Mucosa of stomach (tissue), 1 donor: ENCODE measurements around the gene FOXD2.

Experiments used
- H3K27me3 ChIP-seq: one replicate; pipeline ENCODE4 v1.7.0; 2013; ENCODE audit warnings: mild to moderate bottlenecking, low read length; ENCODE audit not compliant: control insufficient read depth, insufficient read depth
- H3K36me3 ChIP-seq: one replicate; pipeline ENCODE4 v1.7.0; 2013; ENCODE audit warnings: low read length; ENCODE audit not compliant: control insufficient read depth, insufficient read depth
- H3K4me1 ChIP-seq: one replicate; pipeline ENCODE4 v1.7.0; 2013; ENCODE audit warnings: mild to moderate bottlenecking, low read length; ENCODE audit not compliant: control insufficient read depth, insufficient read depth
- H3K4me3 ChIP-seq: one replicate; pipeline ENCODE4 v1.7.0; 2013; ENCODE audit warnings: low read length
- H3K9ac ChIP-seq: one replicate; pipeline ENCODE4 v1.7.0; 2013; ENCODE audit warnings: mild to moderate bottlenecking, low read length, moderate library complexity
- H3K9me3 ChIP-seq: one replicate; pipeline ENCODE4 v1.7.0; 2013; ENCODE audit warnings: mild to moderate bottlenecking, low read length, moderate library complexity; ENCODE audit not compliant: control insufficient read depth
- donor health status: Pancreatic carcinoma.

FOXD2 gene

GRCh38 chr1:47437447-47438164 is at the start of gene FOXD2:
TSS of gene FOXD2 (plus strand) at chr1:47438044. CDS start at chr1:47438136, 92 bp downstream.
- no peaks in the 10 kb centered on the region for H3K9me3 ChIP-seq
- peak within 1 kb of the TSS; percentile 46 for H3K4me3 ChIP-seq
- peaks cover 89% of the 10 kb centered on the region for H3K27me3 ChIP-seq
- H3K4me1 ChIP-seq = peaks cover 28% of the 10 kb centered on the region
- no peaks in the 10 kb centered on the region for H3K36me3 ChIP-seq
- peak within 1 kb of the TSS; percentile 65 for H3K9ac ChIP-seq

GRCh38 chr1:47388891-47389238 is 49.0 kb upstream of the FOXD2 start:
- H3K9ac ChIP-seq = no peak overlapping the region
- no peaks in the 10 kb centered on the region for H3K4me1 ChIP-seq
- no peak overlapping the region for H3K4me3 ChIP-seq
- H3K36me3 ChIP-seq = no peaks in the 10 kb centered on the region
- peaks cover 7% of the 10 kb centered on the region for H3K27me3 ChIP-seq
- no peaks in the 10 kb centered on the region for H3K9me3 ChIP-seq

DNA sequence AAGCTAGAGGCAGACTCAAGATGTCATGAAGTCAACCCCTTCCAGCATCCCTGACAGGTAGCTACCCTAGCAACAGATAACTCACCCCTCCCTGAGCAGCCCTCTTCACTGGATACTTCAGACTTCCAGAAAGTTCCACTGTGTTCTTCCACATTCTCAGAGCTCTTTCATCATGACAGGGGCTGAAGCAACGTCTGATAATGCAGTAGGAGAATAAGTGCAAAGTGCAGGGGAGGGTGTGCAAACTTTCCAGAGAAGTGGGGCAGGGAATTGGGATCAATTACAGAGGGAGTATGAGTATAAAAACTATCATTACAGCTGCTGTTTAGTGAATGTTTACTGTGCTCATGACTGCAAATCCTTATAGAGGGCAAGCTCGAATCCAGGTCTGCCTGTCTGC is 48.1 kb upstream of the FOXD2 start:
- Histone ChIP-seq H3K36me3 (no peaks in the 10 kb centered on the region), H3K4me3 (no peak overlapping the region), H3K9me3 (no peaks in the 10 kb centered on the region), H3K4me1 (no peaks in the 10 kb centered on the region), H3K27me3 (peaks cover 13% of the 10 kb centered on the region), H3K9ac (no peak overlapping the region)

DNA sequence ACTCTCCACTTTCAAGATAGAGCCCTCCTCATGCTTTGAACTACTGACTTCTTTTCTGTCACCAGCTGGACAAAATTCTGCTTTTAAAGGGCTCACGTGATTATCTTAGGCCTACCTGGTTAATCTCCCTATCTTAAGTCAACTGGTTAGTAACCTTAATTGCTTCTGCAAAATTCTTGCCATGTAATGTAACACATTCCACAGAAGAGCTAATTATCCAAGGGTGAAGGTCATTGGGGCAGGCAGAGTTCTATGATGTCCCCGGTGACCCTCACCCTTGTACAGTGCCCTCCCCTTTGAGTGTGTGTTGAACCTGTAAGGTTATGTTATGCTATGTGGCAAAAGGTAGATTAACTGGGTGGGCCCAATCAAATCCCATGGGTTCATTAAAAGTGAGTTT is 47.0 kb upstream of the FOXD2 start:
- Histone ChIP-seq H3K4me1 (no peaks in the 10 kb centered on the region), H3K9me3 (no peaks in the 10 kb centered on the region), H3K9ac (no peak overlapping the region), H3K36me3 (no peaks in the 10 kb centered on the region), H3K27me3 (peaks cover 13% of the 10 kb centered on the region), H3K4me3 (no peak overlapping the region)

DNA sequence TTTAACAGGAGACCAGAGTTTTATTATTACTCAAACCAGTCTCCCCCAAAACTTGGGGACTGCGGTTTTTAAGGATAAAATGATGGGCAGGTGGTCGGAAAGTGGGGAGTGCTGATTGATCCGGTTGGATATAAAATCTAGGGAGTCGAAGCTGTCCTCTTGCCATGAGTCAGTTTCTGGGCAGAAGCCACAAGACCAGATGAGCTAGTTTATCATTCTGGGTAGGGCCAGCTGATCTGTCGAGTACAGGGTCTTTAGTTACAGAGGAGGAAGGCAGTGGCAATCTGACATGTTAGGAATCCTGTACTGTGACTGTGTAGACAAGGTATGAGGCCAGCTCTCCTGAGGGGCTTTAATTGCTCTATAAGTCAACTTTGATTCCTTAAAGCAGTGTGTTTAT is 44.7 kb upstream of the FOXD2 start:
- H3K9me3 ChIP-seq = no peaks in the 10 kb centered on the region
- H3K36me3 ChIP-seq = no peaks in the 10 kb centered on the region
- H3K9ac ChIP-seq = no peak overlapping the region
- no peaks in the 10 kb centered on the region for H3K4me1 ChIP-seq
- no peak overlapping the region for H3K4me3 ChIP-seq
- peaks cover 18% of the 10 kb centered on the region for H3K27me3 ChIP-seq

DNA sequence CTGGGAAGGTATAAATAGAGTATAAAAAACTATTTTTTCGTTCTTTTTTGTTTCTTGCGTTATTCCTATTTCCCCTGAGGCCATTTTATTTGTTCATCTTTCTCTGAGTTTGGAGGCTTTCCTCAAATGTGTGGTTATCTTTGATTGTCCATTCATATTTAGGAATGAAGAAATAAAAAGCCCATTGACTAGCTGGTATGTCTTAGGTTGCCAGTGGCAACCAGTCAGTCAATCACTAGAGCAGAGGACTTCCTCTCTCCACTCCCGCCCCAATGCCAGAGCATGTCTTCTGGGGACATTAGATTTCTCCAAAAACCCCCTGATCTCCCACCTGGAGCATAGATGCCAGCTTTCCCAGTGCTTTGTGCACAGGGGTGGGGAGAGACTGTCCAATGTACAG is 42.4 kb upstream of the FOXD2 start:
- Histone ChIP-seq H3K9ac (no peak overlapping the region), H3K27me3 (peaks cover 15% of the 10 kb centered on the region), H3K4me1 (no peaks in the 10 kb centered on the region), H3K4me3 (no peak overlapping the region), H3K9me3 (no peaks in the 10 kb centered on the region), H3K36me3 (no peaks in the 10 kb centered on the region)

DNA sequence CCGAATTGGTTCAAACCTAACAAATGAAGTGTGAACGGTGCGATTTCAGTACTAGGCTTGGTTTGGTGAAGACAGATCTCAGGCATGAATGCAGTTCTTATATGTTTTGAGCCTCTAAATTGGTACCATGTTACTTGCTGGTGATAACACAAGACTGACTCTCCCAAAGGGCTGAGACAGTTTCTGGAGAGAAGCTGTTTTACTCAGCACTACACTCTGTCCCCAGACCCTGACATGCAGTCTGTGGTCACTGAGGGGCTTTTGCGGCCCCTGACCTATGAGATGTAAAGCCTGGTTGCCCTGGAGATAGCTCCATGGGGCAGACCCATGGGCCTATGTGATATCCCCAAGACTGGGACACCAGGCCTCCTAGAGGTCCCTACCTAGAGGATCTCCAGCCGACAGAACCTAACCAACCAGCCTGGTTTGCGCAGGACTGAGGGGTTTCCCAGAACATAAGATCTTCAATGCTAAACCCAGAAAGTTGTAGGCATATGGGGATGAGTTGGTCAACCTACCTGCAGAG is 41.1 kb upstream of the FOXD2 start:
- Histone ChIP-seq H3K9ac (no peak overlapping the region), H3K27me3 (peaks cover 19% of the 10 kb centered on the region), H3K36me3 (no peaks in the 10 kb centered on the region), H3K4me3 (no peak overlapping the region), H3K4me1 (peaks cover 3% of the 10 kb centered on the region), H3K9me3 (no peaks in the 10 kb centered on the region)

DNA sequence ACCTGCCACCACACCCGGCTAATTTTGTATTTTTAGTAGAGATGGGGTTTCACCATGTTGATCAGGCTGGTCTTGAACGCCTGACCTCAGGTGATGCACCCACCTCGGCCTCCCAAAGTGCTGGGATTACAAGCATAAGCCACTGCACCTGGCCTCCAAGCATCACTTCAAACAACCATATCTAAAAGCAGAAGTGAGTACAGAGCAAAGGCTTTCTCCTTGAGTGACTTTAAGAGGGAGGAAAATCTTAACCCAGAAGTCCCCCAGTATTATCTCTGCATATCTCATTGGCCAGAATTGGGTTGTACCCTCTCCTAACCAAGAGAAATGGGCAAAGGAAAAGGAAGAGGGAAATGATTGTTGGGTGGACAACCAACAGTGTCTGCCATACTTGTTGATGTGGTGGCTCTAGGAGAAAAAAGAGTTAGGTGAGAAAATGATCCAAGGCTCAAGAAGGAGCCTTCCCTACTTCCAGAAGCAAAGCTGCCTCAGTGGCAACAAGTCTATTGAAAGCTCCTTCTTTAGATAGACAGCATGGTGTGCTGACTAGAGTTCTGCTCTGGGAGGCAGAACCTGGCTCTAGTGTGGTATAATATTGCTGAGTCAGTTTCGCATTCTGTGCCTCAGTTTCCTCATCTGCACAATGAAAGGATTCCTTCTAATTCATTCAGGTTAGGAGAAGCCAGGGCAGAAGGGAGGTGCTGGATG is 38.6 kb upstream of the FOXD2 start:
- no peak overlapping the region for H3K4me3 ChIP-seq
- no peaks in the 10 kb centered on the region for H3K9me3 ChIP-seq
- no peak overlapping the region for H3K9ac ChIP-seq
- H3K4me1 ChIP-seq = peaks cover 11% of the 10 kb centered on the region
- H3K36me3 ChIP-seq = no peaks in the 10 kb centered on the region
- H3K27me3 ChIP-seq = peaks cover 13% of the 10 kb centered on the region

- Histone ChIP-seq H3K4me3 (no peak overlapping the region), H3K9me3 (no peaks in the 10 kb centered on the region), H3K27me3 (peaks cover 10% of the 10 kb centered on the region), H3K4me1 (peaks cover 11% of the 10 kb centered on the region), H3K36me3 (no peaks in the 10 kb centered on the region), H3K9ac (no peak overlapping the region)
Measured at GRCh38 chr1:47399846-47400155, 38.0 kb upstream of the FOXD2 start.

- H3K9me3 ChIP-seq = no peaks in the 10 kb centered on the region
- peaks cover 6% of the 10 kb centered on the region for H3K27me3 ChIP-seq
- no peak overlapping the region for H3K4me3 ChIP-seq
- no peak overlapping the region for H3K9ac ChIP-seq
- H3K4me1 ChIP-seq = peaks cover 11% of the 10 kb centered on the region
- no peaks in the 10 kb centered on the region for H3K36me3 ChIP-seq
Measured at GRCh38 chr1:47401761-47402160, 36.1 kb upstream of the FOXD2 start.

- H3K36me3 ChIP-seq = no peaks in the 10 kb centered on the region
- H3K9ac ChIP-seq = no peak overlapping the region
- no peaks in the 10 kb centered on the region for H3K9me3 ChIP-seq
- peaks cover 11% of the 10 kb centered on the region for H3K4me1 ChIP-seq
- peaks cover 4% of the 10 kb centered on the region for H3K27me3 ChIP-seq
- H3K4me3 ChIP-seq = no peak overlapping the region
Measured at GRCh38 chr1:47402591-47402990, 35.3 kb upstream of the FOXD2 start.

GRCh38 chr1:47403321-47403910 is 34.4 kb upstream of the FOXD2 start:
- Histone ChIP-seq H3K4me1 (peaks cover 11% of the 10 kb centered on the region), H3K36me3 (no peaks in the 10 kb centered on the region), H3K9me3 (no peaks in the 10 kb centered on the region), H3K4me3 (no peak overlapping the region), H3K9ac (no peak overlapping the region), H3K27me3 (peaks cover 4% of the 10 kb centered on the region)
